GM23338 (cell line): Measurements from ENCODE around the gene IL16. TPM values are rescaled to one million over a fixed set of nuclear protein-coding genes. Genes with fewer than 3 reads are reported as not detected.

Experiments
- ATAC-seq: fragments of 200-7000 bp; cut with Tn5 transposase; 3 replicates; pipeline ENCODE4 v1.9.1; 2020
- DNase-seq: peaks from one replicate; pipeline ENCODE4 v3.0.0-alpha.2; 2015; ENCODE audit warnings: low spot score
- H2AFZ ChIP-seq: fragments of 200-600 bp; sonication (generic); 2 replicates; pipeline ENCODE4 v1.8.0; 2016; ENCODE audit warnings: antibody characterized with exemption, mild to moderate bottlenecking, moderate library complexity
- H3F3A ChIP-seq: fragments of 200-600 bp; sonication (generic); replicated peaks from 2 replicates; pipeline ENCODE4 v1.8.0; 2017; ENCODE audit warnings: antibody characterized with exemption, mixed run types, low read depth
- H3K27ac ChIP-seq: fragments of 200-600 bp; sonication (generic); 2 replicates; pipeline ENCODE4 v1.6.1; 2016; ENCODE audit warnings: low read depth
- H3K27me3 ChIP-seq: fragments of 200-600 bp; sonication (generic); 2 replicates; pipeline ENCODE4 v1.8.0; 2016; ENCODE audit warnings: mild to moderate bottlenecking, mixed run types, moderate library complexity; ENCODE audit not compliant: insufficient read depth
- H3K36me3 ChIP-seq: fragments of 200-600 bp; sonication (generic); 2 replicates; pipeline ENCODE4 v1.8.0; 2016; ENCODE audit warnings: mild to moderate bottlenecking; ENCODE audit not compliant: insufficient read depth
- H3K4me1 ChIP-seq: fragments of 200-600 bp; sonication (generic); 2 replicates; pipeline ENCODE4 v1.8.0; 2016; ENCODE audit warnings: mild to moderate bottlenecking, moderate library complexity; ENCODE audit not compliant: insufficient read depth
- H3K4me2 ChIP-seq: fragments of 200-600 bp; sonication (generic); 2 replicates; pipeline ENCODE4 v1.7.1; 2017; ENCODE audit warnings: mixed run types
- H3K4me3 ChIP-seq: fragments of 200-600 bp; sonication (generic); 2 replicates; pipeline ENCODE4 v1.6.1; 2016; ENCODE audit warnings: mixed run types
- H3K79me2 ChIP-seq: fragments of 200-600 bp; sonication (generic); replicated peaks from 2 replicates; pipeline ENCODE4 v1.8.0; 2017; ENCODE audit warnings: mild to moderate bottlenecking; ENCODE audit not compliant: insufficient read depth
- H3K9me2 ChIP-seq: fragments of 200-600 bp; sonication (generic); 2 replicates; pipeline ENCODE4 v1.8.0; 2017; ENCODE audit not compliant: insufficient read depth
- H4K20me1 ChIP-seq: fragments of 200-600 bp; sonication (generic); replicated peaks from 2 replicates; pipeline ENCODE4 v1.8.0; 2017; ENCODE audit warnings: mild to moderate bottlenecking; ENCODE audit not compliant: insufficient read depth
- H3K27ac Mint-ChIP-seq: 2 replicates; pipeline ENCODE4 v1.8.0; 2020; ENCODE audit warnings: inconsistent platforms, mild to moderate bottlenecking, moderate library complexity, mixed read lengths
- H3K27me3 Mint-ChIP-seq: 3 replicates; pipeline ENCODE4 v1.8.0; 2022; ENCODE audit warnings: low read depth, mild to moderate bottlenecking, moderate library complexity, mixed read lengths, inconsistent platforms; ENCODE audit not compliant: insufficient read depth, poor library complexity
- H3K36me3 Mint-ChIP-seq: 3 replicates; pipeline ENCODE4 v1.8.0; 2021; ENCODE audit warnings: low read depth, mild to moderate bottlenecking, inconsistent platforms, moderate library complexity, mixed read lengths
- H3K4me1 Mint-ChIP-seq: 3 replicates; pipeline ENCODE4 v1.8.0; 2020; ENCODE audit warnings: mild to moderate bottlenecking, inconsistent platforms, mixed read lengths
- H3K4me3 Mint-ChIP-seq: 3 replicates; pipeline ENCODE4 v1.8.0; 2021; ENCODE audit warnings: moderate library complexity, mild to moderate bottlenecking, inconsistent platforms, mixed read lengths
- H3K9me3 Mint-ChIP-seq: 3 replicates; pipeline ENCODE4 v1.8.0; 2020; ENCODE audit warnings: moderate library complexity, mild to moderate bottlenecking, inconsistent platforms, mixed read lengths
- CREB1 ChIP-seq: fragments of 250-450 bp; sonication (Bioruptor Pico); IDR thresholded peaks from 2 replicates; pipeline ENCODE4 v1.5.0; 2020; ENCODE audit warnings: low read depth, mild to moderate bottlenecking, moderate library complexity
- EZH2 ChIP-seq: fragments of 200-600 bp; sonication (generic); IDR thresholded peaks from one replicate; pipeline ENCODE4 v1.8.0; 2017; ENCODE audit warnings: antibody characterized with exemption, mild to moderate bottlenecking, low read depth; ENCODE audit not compliant: unreplicated experiment
- EZH2phosphoT487 ChIP-seq: fragments of 200-600 bp; sonication (generic); IDR thresholded peaks from one replicate; pipeline ENCODE4 v1.8.1; 2018; ENCODE audit warnings: antibody characterized with exemption; ENCODE audit not compliant: unreplicated experiment
- NANOG ChIP-seq: IDR thresholded peaks from 2 replicates; pipeline ENCODE4 v1.6.1; 2016; ENCODE audit warnings: antibody characterized with exemption, borderline replicate concordance
- POLR2AphosphoS5 ChIP-seq: IDR thresholded peaks from 2 replicates; pipeline ENCODE4 v1.6.1; 2016; ENCODE audit warnings: antibody characterized with exemption, low read depth
- REST ChIP-seq: IDR thresholded peaks from one replicate; pipeline ENCODE4 v1.6.1; 2018; ENCODE audit warnings: antibody characterized with exemption; ENCODE audit not compliant: unreplicated experiment
- ZNF114 ChIP-seq: fragments of 250-450 bp; sonication (Bioruptor Pico); IDR thresholded peaks from 2 replicates; pipeline ENCODE4 v1.5.0; 2020; ENCODE audit warnings: mild to moderate bottlenecking, moderate library complexity
- ZNF331 ChIP-seq: fragments of 250-450 bp; sonication (Bioruptor Pico); IDR thresholded peaks from 2 replicates; pipeline ENCODE4 v1.5.0; 2020; ENCODE audit warnings: low read depth, mild to moderate bottlenecking, moderate library complexity
- polyA plus RNA-seq: library from polyadenylated mRNA; unstranded; fragments of >200 nt; fragmentation: Nextera tagmentation; extraction: Ambion mirVana; gene quantifications from 2 replicates; pipeline ENCODE4 v1.2.1, GENCODE V29; 2016
- total RNA-seq: library from RNA; depleted of rRNA; stranded (reverse); fragments of >200 nt; shearing (Covaris generic); gene quantifications from 2 replicates; pipeline ENCODE4 v1.2.3, GENCODE V29; 2014
- TF ChIP-seq, protein P1 (sequence below): fragments of 250-450 bp; sonication (Bioruptor Pico); IDR thresholded peaks from 2 replicates; pipeline ENCODE4 v1.5.0; 2020; ENCODE audit warnings: mild to moderate bottlenecking, moderate library complexity
- TF ChIP-seq, protein P2 (sequence below), 2 experiments: fragments of 200-600 bp in 1 of 2; sonication (generic) in 1 of 2; conservative IDR thresholded peaks; 2 replicates each; pipeline versions ENCODE4 v1.5.1 to v1.6.1; 2016 to 2017; ENCODE audit warnings: antibody characterized with exemption in 2 of 2, low read depth in 2 of 2, mild to moderate bottlenecking in 2 of 2, moderate library complexity in 1 of 2
- TF ChIP-seq, protein P3 (sequence below): IDR thresholded peaks from 2 replicates; pipeline ENCODE4 v1.6.1; 2016; ENCODE audit warnings: antibody characterized with exemption

The IL16 gene
- total and polyA plus RNA-seq, 2 experiments from 2014 or later = 0.29 TPM; not detected in 1

DNA sequence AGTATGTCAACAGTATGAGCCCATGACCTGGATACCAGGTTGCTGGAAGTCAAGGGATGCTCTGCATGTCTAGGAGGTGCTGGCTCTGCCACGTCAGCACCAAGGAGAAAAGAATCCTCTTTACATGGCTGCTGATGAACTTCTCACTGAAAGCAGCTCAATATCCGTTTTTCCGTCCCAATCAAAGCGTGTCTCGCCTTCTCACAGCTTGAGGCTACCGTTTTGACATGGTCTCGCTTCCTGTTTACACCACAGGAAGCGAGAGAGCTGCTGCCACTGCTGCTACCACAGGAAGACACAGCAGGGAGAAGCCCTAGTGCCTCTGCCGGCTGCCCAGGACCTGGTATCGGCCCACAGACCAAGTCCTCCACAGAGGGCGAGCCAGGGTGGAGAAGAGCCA lies 100.0 kb downstream of the IL16 start (continued):
- TF ChIP-seq, protein P1, sequence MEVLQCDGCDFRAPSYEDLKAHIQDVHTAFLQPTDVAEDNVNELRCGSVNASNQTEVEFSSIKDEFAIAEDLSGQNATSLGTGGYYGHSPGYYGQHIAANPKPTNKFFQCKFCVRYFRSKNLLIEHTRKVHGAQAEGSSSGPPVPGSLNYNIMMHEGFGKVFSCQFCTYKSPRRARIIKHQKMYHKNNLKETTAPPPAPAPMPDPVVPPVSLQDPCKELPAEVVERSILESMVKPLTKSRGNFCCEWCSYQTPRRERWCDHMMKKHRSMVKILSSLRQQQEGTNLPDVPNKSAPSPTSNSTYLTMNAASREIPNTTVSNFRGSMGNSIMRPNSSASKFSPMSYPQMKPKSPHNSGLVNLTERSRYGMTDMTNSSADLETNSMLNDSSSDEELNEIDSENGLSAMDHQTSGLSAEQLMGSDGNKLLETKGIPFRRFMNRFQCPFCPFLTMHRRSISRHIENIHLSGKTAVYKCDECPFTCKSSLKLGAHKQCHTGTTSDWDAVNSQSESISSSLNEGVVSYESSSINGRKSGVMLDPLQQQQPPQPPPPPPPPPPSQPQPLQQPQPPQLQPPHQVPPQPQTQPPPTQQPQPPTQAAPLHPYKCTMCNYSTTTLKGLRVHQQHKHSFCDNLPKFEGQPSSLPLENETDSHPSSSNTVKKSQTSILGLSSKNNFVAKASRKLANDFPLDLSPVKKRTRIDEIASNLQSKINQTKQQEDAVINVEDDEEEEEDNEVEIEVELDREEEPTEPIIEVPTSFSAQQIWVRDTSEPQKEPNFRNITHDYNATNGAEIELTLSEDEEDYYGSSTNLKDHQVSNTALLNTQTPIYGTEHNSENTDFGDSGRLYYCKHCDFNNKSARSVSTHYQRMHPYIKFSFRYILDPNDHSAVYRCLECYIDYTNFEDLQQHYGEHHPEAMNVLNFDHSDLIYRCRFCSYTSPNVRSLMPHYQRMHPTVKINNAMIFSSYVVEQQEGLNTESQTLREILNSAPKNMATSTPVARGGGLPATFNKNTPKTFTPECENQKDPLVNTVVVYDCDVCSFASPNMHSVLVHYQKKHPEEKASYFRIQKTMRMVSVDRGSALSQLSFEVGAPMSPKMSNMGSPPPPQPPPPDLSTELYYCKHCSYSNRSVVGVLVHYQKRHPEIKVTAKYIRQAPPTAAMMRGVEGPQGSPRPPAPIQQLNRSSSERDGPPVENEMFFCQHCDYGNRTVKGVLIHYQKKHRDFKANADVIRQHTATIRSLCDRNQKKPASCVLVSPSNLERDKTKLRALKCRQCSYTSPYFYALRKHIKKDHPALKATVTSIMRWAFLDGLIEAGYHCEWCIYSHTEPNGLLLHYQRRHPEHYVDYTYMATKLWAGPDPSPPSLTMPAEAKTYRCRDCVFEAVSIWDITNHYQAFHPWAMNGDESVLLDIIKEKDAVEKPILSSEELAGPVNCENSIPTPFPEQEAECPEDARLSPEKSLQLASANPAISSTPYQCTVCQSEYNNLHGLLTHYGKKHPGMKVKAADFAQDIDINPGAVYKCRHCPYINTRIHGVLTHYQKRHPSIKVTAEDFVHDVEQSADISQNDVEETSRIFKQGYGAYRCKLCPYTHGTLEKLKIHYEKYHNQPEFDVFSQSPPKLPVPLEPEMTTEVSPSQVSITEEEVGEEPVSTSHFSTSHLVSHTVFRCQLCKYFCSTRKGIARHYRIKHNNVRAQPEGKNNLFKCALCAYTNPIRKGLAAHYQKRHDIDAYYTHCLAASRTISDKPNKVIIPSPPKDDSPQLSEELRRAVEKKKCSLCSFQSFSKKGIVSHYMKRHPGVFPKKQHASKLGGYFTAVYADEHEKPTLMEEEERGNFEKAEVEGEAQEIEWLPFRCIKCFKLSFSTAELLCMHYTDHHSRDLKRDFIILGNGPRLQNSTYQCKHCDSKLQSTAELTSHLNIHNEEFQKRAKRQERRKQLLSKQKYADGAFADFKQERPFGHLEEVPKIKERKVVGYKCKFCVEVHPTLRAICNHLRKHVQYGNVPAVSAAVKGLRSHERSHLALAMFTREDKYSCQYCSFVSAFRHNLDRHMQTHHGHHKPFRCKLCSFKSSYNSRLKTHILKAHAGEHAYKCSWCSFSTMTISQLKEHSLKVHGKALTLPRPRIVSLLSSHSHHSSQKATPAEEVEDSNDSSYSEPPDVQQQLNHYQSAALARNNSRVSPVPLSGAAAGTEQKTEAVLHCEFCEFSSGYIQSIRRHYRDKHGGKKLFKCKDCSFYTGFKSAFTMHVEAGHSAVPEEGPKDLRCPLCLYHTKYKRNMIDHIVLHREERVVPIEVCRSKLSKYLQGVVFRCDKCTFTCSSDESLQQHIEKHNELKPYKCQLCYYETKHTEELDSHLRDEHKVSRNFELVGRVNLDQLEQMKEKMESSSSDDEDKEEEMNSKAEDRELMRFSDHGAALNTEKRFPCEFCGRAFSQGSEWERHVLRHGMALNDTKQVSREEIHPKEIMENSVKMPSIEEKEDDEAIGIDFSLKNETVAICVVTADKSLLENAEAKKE = no peak
- no peak for TF ChIP-seq POLR2AphosphoS5
- no peak for TF ChIP-seq CREB1
- TF ChIP-seq EZH2phosphoT487 = no peak

DNA sequence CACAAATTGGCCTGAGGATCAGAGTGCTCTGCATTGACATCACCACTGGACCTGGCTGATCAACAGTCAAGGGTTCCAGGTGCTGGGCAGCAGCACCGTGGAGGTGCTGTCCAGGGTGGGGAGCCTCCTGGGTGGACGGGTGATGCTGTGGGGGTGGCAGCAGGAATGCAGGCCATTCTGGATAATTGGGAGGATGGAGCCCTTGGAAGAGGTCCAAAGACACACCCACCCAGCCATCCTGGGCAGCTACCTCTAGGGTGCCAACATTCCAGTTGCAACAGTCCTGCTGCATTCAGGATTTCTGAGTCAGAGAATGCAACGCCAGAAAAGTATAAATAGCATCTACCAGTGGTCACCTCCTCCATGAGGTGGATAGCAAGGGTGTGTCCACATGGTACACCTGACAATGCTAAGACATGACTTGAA lies 100.5 kb downstream of the IL16 start:
- ATAC-seq (no peak), DNase-seq (no peak)
- no peaks in the 10 kb centered on the region for H3K36me3 Mint-ChIP-seq
- Histone ChIP-seq H3K27ac (no peak overlapping the region), H3K27me3 (no peaks in the 10 kb centered on the region), H3K79me2 (no peaks in the 10 kb centered on the region), H3K4me3 (no peak overlapping the region), H3K4me1 (0 out of 2 replicates have a peak, but pooled peaks cover under 1% of the 10 kb centered on the region), H4K20me1 (no peaks in the 10 kb centered on the region), H3K9me2 (no peaks in the 10 kb centered on the region), H3F3A (no peaks in the 10 kb centered on the region), H2AFZ (no peak overlapping the region), H3K4me2 (no peak overlapping the region), H3K36me3 (no peaks in the 10 kb centered on the region)
- no peaks in the 10 kb centered on the region for H3K9me3 Mint-ChIP-seq
- H3K27me3 Mint-ChIP-seq = peaks cover 8% of the 10 kb centered on the region
- no peak overlapping the region for H3K4me3 Mint-ChIP-seq
- peaks cover 28% of the 10 kb centered on the region for H3K4me1 Mint-ChIP-seq
- H3K27ac Mint-ChIP-seq = no peak overlapping the region
- TF ChIP-seq EZH2 (no peak), POLR2AphosphoS5 (no peak), NANOG (no peak), ZNF331 (CRISPR knock-in tag) (no peak), ZNF114 (CRISPR knock-in tag) (no peak), REST (no peak)
- TF ChIP-seq, protein P2, sequence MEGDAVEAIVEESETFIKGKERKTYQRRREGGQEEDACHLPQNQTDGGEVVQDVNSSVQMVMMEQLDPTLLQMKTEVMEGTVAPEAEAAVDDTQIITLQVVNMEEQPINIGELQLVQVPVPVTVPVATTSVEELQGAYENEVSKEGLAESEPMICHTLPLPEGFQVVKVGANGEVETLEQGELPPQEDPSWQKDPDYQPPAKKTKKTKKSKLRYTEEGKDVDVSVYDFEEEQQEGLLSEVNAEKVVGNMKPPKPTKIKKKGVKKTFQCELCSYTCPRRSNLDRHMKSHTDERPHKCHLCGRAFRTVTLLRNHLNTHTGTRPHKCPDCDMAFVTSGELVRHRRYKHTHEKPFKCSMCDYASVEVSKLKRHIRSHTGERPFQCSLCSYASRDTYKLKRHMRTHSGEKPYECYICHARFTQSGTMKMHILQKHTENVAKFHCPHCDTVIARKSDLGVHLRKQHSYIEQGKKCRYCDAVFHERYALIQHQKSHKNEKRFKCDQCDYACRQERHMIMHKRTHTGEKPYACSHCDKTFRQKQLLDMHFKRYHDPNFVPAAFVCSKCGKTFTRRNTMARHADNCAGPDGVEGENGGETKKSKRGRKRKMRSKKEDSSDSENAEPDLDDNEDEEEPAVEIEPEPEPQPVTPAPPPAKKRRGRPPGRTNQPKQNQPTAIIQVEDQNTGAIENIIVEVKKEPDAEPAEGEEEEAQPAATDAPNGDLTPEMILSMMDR (conservative IDR thresholded peaks at IDR 0.05; ENCODE audit: low read depth in 2 of 2) = no peak
- TF ChIP-seq, protein P3, sequence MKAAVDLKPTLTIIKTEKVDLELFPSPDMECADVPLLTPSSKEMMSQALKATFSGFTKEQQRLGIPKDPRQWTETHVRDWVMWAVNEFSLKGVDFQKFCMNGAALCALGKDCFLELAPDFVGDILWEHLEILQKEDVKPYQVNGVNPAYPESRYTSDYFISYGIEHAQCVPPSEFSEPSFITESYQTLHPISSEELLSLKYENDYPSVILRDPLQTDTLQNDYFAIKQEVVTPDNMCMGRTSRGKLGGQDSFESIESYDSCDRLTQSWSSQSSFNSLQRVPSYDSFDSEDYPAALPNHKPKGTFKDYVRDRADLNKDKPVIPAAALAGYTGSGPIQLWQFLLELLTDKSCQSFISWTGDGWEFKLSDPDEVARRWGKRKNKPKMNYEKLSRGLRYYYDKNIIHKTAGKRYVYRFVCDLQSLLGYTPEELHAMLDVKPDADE = no peak
